Measurements from ENCODE around the gene COPS9. TPM values are rescaled to one million over a fixed set of nuclear protein-coding genes. Genes with fewer than 3 reads are reported as not detected.

Gene COPS9
- polyA plus RNA-seq, 3 donors, result 77.0 to 96.9 (median 94.3) TPM

GRCh38 chr2:240125742-240126141, 10.4 kb downstream of the COPS9 start:
- DNase-seq, result no peak

DNA sequence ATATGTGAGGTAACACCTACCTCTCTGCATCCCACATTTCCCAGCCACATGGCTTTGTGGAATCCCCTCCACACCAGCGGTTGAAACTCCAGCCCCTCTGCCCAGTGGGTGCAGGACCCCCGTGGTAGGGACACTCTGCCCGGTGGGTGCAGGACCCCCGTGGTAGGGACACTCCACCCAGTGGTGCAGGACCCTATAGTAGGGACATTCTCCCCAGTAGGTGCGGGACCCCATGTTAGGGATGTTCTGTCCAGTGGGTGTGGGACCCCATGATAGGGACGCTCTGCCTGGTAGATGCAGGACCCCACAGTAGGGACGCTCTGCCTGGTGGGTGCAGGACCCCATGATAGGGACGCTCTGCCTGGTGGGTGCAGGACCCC, 11.5 kb downstream of the COPS9 start:
- DNase-seq, result no peak

- DNase-seq, result no peak
Observed at GRCh38 chr2:240123821-240124650, 12.1 kb downstream of the COPS9 start.

DNA sequence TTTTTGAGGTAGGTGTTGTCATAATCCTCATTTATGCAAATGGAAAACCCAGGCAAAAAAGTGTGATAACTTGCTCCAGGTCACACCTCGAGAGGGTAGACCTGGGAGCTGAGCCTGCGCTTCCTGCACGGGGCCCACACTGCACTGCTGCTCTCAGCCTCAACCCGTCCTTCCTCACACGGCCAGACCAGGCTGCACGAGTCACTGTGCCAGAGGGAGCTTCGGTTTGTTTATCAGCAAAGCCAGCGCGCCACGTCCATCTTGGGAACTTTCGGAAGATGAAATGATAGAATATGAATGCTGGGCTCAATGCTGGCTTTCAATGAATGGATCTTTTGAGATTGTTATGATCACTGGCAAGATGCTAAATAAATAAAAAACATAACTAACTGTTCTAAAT, 14.4 kb downstream of the COPS9 start:
- DNase-seq, result no peak

DNA sequence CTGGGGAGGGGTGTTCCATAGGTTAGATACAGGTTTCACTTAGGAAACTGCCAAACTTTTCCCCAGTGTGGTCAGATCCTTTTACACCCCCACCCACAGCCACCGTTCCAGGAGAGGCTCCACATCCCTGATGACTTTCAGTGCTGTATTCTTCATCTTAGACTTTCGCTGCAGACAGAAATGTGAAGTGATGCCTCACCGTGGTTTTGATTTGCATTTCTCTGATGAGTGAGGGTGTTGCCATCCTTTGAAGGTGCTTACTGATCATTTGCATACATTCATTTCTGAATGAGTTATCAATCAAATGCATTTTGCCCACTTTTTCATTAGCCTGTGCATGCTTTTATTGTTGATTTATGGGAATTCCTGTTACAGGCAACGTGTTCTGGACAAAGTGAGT, 14.9 kb downstream of the COPS9 start:
- DNase-seq, result no peak

DNA sequence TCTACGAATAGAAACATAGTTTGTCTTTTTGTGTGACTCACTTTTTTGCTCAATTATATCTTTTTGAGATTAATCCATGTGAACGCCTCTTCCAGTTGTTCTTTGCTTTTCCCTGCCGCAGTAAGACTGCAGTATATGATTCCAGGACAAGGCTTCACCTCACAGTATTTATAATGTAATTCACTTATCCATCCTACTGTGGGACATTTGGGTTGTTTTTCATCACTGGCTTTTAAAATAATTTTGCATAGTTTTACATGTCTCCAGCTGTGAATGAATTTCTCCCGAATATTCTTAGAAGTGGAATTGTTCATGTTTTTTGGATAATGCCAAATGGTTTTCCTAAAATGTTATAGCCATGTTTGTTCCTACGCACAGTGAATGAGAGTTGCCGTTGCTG, 21.9 kb downstream of the COPS9 start:
- DNase-seq, result no peak

GRCh38 chr2:240112914-240113690, 23.0 kb downstream of the COPS9 start:
- no peak for DNase-seq

DNA sequence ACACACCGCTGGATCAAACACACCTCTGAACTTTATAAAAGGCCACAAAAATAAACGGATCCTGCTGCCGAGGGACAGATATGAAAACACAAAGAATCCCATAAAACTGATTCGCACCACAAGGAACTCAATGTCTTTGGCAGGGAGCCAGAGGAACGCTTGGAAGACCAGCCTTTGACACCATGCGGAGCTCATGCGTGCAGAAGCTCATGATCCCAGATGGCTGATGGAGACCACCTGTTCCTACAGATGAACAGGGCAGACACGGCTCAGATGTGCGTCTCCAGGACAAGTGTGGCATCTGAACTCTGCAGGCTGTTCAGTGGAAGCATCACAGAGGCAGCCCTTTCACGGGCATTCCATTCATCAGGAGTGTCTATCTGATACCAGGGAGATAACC, 24.9 kb downstream of the COPS9 start:
- DNase-seq, result peak; percentile 92

GRCh38 chr2:240109386-240109785, 26.7 kb downstream of the COPS9 start:
- no peak for DNase-seq

DNA sequence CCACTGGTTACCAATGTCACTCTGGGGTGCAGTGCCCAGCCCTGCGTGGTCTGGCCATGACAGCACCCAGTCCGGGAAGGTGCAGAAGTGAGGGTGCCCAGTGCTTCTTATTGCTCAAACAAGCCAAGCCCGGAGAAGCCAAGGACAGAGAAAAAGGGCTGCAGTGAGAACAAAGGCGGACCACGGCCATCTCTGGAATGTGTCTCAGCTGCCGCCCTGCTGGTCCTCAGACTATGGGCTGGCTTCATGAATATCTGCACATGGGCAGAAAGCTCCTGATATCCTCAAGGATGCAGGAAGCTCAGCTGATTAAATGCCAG, 28.7 kb downstream of the COPS9 start:
- DNase-seq, result no peak

DNA sequence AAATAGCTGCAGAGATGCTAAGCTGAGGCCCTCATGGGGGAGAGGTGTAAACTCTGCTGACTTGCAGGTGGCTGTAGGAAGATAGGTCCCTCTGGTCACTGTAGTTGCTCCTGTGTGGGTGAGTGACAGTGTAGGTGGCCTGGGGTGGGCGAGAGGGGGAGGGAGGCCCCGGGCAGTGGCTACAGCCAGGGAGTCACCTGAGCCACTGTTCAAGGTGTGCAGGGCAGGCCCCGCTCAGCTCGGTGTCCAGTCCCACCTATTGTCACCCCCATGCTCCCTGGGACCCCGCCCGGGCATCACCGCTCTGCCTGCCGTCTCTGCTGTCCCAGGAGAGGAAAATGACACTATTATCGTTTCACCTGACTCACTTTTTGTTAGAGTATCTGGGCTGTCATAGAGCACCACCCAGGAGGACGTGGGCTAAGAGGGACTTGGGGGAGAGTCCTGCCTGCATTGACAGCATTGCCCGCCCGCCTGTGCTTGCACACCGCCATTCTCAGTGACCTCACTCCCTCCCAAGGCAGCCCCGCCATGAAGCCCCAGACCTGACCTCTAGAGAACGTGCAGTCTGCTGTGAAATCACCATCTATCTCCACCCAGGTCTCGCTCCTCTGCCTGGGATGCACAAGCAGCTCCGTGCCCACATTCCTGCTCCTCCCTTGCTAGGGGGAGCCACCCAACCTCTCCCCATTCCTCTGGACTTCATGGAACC, 29.2 kb downstream of the COPS9 start:
- DNase-seq, result no peak

DNA sequence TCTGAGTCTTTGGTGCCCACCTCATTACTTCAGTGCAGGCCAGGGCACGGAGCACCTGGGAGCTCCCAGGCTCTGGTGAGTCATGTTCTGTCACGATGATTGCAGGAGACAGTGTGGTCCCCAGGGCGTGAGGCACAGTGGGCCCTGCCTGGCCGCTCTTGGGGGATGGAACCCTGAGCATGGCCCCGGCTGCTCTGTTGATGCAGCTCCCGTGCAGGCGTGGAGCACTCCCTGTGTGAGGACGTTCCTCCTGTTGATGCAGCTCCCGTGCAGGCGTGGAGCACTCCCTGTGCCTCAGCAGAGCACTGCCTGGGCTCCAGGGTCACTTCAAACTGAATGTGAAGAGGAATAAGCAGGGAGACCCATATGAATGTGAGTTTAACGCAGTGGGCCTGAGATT, 30.1 kb downstream of the COPS9 start:
- no peak for DNase-seq

GRCh38 chr2:240103136-240103535, 33.0 kb downstream of the COPS9 start:
- DNase-seq, result no peak

DNA sequence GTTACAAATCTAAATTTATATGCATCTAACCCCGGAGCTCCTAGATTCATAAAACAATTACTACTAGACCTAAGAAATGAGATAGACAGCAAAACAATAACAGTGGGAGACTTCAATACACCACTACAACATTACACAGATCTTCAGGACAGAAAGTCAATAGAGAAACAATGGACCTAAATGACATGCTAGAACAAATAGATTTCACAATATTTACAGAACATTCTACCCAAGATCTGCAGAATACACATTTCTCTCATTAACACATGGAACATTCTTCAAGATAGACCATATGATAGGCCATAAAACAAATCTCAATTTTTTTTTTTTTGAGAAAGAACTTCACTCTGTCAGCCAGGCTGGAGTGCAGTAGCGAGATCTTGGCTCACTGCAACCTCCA, 37.8 kb downstream of the COPS9 start:
- no peak for DNase-seq

DNA sequence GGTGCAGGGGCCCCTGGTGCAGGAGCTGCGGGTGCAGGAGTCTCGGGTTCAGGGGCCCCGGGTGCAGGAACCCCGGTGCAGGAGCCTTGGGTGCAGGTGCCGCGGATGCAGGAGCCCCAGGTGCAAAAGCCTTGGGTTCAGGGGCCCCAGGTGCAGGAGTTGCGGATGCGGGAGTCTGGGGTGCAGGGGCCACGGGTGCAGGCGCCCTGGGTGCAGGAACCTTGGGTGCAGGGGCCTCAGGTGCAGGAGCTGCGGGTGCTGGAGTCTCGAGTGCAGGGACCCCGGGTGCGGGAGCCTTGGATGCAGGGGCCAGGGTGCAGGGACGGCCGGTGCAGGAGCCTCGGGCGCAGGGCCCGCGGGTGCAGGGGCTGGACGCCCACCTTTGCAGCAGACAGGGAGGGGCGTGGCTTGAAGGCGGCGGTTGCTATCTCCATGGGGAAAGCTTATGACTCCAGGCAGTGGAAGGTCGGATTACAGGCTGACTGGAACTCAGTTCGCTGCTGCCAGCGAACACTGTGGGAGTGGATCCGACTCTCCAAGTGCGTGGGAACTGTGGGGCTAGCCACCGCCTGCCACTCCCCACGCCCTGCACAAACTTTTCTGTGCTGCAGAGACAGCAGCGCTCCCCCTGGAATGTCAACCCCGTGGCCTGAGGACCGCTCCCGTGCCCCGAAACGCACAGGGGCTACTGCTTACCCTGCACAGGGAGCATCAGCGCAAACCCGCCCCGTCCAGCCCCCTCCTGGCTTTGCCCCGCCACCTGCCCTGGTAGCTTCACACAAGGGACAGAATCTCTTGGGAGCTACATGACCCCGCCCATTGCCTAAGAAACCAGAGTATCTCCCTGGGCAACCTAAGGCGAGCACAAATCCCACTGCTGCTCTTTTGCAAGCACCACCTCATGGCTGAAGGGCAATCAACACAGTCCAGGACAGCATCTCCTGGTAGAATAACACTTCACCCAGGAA, 40.3 kb downstream of the COPS9 start:
- DNase-seq, result no peak

DNA sequence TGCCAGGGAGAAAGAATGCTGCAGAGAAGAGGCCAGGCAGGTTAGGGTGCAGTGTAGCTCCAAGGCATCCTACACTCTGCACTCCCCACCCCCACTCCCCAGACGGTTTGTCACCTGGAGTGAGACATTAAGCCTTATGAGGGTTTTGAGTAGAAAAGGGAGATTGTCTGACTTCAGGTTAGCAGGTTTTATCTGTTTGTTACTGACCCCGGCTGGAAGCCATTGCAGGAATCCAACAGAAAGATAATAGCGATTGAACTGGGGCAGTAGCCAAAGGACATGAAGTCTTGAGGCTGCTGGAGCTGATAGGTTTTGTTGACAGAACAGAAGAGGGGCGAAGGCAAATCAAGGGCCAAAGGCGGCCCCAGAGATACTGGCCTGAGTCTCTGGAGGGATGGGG, 46.8 kb downstream of the COPS9 start:
- no peak for DNase-seq

- DNase-seq, result no peak
Observed at GRCh38 chr2:240086563-240086962, 49.5 kb downstream of the COPS9 start.
